Caco-2 (cell line): Measurements from ENCODE around the gene OR12D2. TPM values are rescaled to one million over a fixed set of nuclear protein-coding genes. Genes with fewer than 3 reads are reported as not detected.

Source experiments
- BruUV-seq: library from RNA; stranded (reverse); fragments of 400-500 nt; replicated peaks from 2 replicates; lab custom pipeline; 2021; lab: Mats Ljungman, UMichigan
- CTCF ChIA-PET: fragments of 300-600 bp; sonication (Branson Sonifier 250); formaldehyde crosslinking; loops from one replicate; lab custom pipeline; 2022; ENCODE audit warnings: antibody characterized with exemption; lab: Charles Lee
- POLR2A ChIA-PET: fragments of 300-600 bp; sonication (Branson Sonifier 250); formaldehyde crosslinking; loops from one replicate; lab custom pipeline; 2022; ENCODE audit warnings: antibody characterized with exemption; lab: Charles Lee
- DNase-seq, 2 experiments: peaks; one replicate each; pipeline versions ENCODE4 v3.0.0 to v3.0.0-alpha.2; 2020 to 2022
- H3K27me3 ChIP-seq: replicated peaks from 2 replicates; pipeline ENCODE4 v1.6.0; 2011; ENCODE audit warnings: low read length; ENCODE audit not compliant: control insufficient read depth, insufficient read depth
- H3K36me3 ChIP-seq: 2 replicates; pipeline ENCODE4 v1.5.1; 2011; ENCODE audit warnings: low read length; ENCODE audit not compliant: control insufficient read depth, insufficient read depth
- H3K4me1 ChIP-seq: fragments of 250-450 bp; sonication (Bioruptor Pico); 2 replicates; pipeline ENCODE4 v1.5.1; 2020; ENCODE audit warnings: mild to moderate bottlenecking
- H3K4me3 ChIP-seq: 2 replicates; pipeline ENCODE4 v1.5.1; 2011; ENCODE audit warnings: low read depth, mild to moderate bottlenecking, control low read depth, low read length
- H3K9me3 ChIP-seq: fragments of 250-450 bp; sonication (Bioruptor Pico); 2 replicates; pipeline ENCODE4 v1.5.1; 2020; ENCODE audit warnings: mild to moderate bottlenecking, moderate library complexity
- H3K27ac Mint-ChIP-seq: one replicate; pipeline ENCODE4 v1.8.0; 2022; ENCODE audit warnings: mixed read lengths; ENCODE audit not compliant: unreplicated experiment
- H3K27me3 Mint-ChIP-seq: one replicate; pipeline ENCODE4 v1.8.0; 2022; ENCODE audit warnings: mixed read lengths; ENCODE audit not compliant: insufficient read depth, unreplicated experiment
- H3K36me3 Mint-ChIP-seq: one replicate; pipeline ENCODE4 v1.8.0; 2022; ENCODE audit warnings: mild to moderate bottlenecking, mixed read lengths; ENCODE audit not compliant: insufficient read depth, unreplicated experiment
- H3K4me1 Mint-ChIP-seq: one replicate; pipeline ENCODE4 v1.8.0; 2022; ENCODE audit warnings: low read depth, mixed read lengths; ENCODE audit not compliant: unreplicated experiment
- H3K4me3 Mint-ChIP-seq: one replicate; pipeline ENCODE4 v1.8.0; 2022; ENCODE audit warnings: mild to moderate bottlenecking, moderate library complexity, mixed read lengths; ENCODE audit not compliant: unreplicated experiment
- H3K9me3 Mint-ChIP-seq: one replicate; pipeline ENCODE4 v1.8.0; 2022; ENCODE audit warnings: mixed read lengths; ENCODE audit not compliant: unreplicated experiment
- CTCF ChIP-seq, 2 experiments: fragments of 200-600 bp in 1 of 2; IDR thresholded peaks; 1 replicate in 1 of 2; 2 replicates in 1 of 2; pipeline versions ENCODE4 v1.5.1 to v1.8.0; 2011 to 2022; ENCODE audit warnings: antibody characterized with exemption in 1 of 2, control low read depth in 1 of 2, inconsistent platforms in 1 of 2, low read depth in 1 of 2, low read length in 1 of 2, mild to moderate bottlenecking in 1 of 2, moderate library complexity in 1 of 2; ENCODE audit not compliant: insufficient read depth in 1 of 2, severe bottlenecking in 1 of 2, unreplicated experiment in 1 of 2
- intact Hi-C: fragments of 100-400 bp; cut with micrococcal nuclease; formaldehyde crosslinking; loops from one replicate; pipeline ENCODE4 v1.10.0; 2022; ENCODE audit not compliant: unreplicated experiment
- total RNA-seq: library from RNA; stranded (reverse); gene quantifications from 2 replicates; pipeline ENCODE4 v1.2.3, GENCODE V29; 2022

The OR12D2 gene
- total RNA-seq, 1 experiment from 2014 or later, result not detected

GRCh38 chr6:29424168-29424567 lies 28.7 kb downstream of the OR12D2 start:
- no peaks in the 10 kb centered on the region for H3K36me3 ChIP-seq
- Mint-ChIP-seq H3K4me3 (no peak overlapping the region), H3K9me3 (no peaks in the 10 kb centered on the region), H3K4me1 (no peaks in the 10 kb centered on the region), H3K27me3 (peaks cover 15% of the 10 kb centered on the region), H3K27ac (no peak overlapping the region), H3K36me3 (no peaks in the 10 kb centered on the region)
- no peak for TF ChIP-seq CTCF (IDR thresholded peaks at IDR 0.05; ENCODE audit: insufficient read depth in 1 of 2, low read depth in 1 of 2, low read length in 1 of 2, severe bottlenecking in 1 of 2, unreplicated experiment in 1 of 2)
- H3K9me3 ChIP-seq, result no peaks in the 10 kb centered on the region; the same call in 1 of the 2 replicates
- BruUV-seq, result no TSS peak
- intact Hi-C loops, result no loop called here
- H3K27me3 ChIP-seq, result no peaks in the 10 kb centered on the region
- ChIA-PET POLR2A (no interaction called here), CTCF (no interaction called here)
- DNase-seq, result no peak
- no peak overlapping the region for H3K4me3 ChIP-seq
- no peaks in the 10 kb centered on the region for H3K4me1 ChIP-seq

GRCh38 chr6:29424575-29424974 lies 29.1 kb downstream of the OR12D2 start:
- no peak for TF ChIP-seq CTCF (IDR thresholded peaks at IDR 0.05; ENCODE audit: insufficient read depth in 1 of 2, low read depth in 1 of 2, low read length in 1 of 2, severe bottlenecking in 1 of 2, unreplicated experiment in 1 of 2)
- no peak for DNase-seq
- Mint-ChIP-seq H3K9me3 (no peaks in the 10 kb centered on the region), H3K27ac (no peak overlapping the region), H3K27me3 (peaks cover 18% of the 10 kb centered on the region), H3K36me3 (no peaks in the 10 kb centered on the region), H3K4me3 (no peak overlapping the region), H3K4me1 (no peaks in the 10 kb centered on the region)
- Histone ChIP-seq H3K36me3 (no peaks in the 10 kb centered on the region), H3K4me1 (no peaks in the 10 kb centered on the region), H3K9me3 (no peaks in the 10 kb centered on the region; the same call in 1 of the 2 replicates), H3K4me3 (no peak overlapping the region), H3K27me3 (no peaks in the 10 kb centered on the region)
- ChIA-PET CTCF (no interaction called here), POLR2A (no interaction called here)
- intact Hi-C loops, result no loop called here
- no TSS peak for BruUV-seq

GRCh38 chr6:29425075-29425474 lies 29.6 kb downstream of the OR12D2 start:
- H3K27me3 ChIP-seq, result no peaks in the 10 kb centered on the region
- BruUV-seq, result no TSS peak
- H3K27me3 Mint-ChIP-seq, result peaks cover 18% of the 10 kb centered on the region
- no peaks in the 10 kb centered on the region; the same call in 1 of the 2 replicates for H3K9me3 ChIP-seq
- POLR2A ChIA-PET, result no interaction called here
- no peaks in the 10 kb centered on the region for H3K36me3 Mint-ChIP-seq
- H3K36me3 ChIP-seq, result no peaks in the 10 kb centered on the region
- CTCF ChIA-PET, result no interaction called here
- H3K27ac Mint-ChIP-seq, result no peak overlapping the region
- no peak overlapping the region for H3K4me3 ChIP-seq
- no peak for TF ChIP-seq CTCF (IDR thresholded peaks at IDR 0.05; ENCODE audit: insufficient read depth in 1 of 2, low read depth in 1 of 2, low read length in 1 of 2, severe bottlenecking in 1 of 2, unreplicated experiment in 1 of 2)
- intact Hi-C loops, result no loop called here
- no peaks in the 10 kb centered on the region for H3K4me1 ChIP-seq
- H3K4me1 Mint-ChIP-seq, result no peaks in the 10 kb centered on the region
- DNase-seq, result no peak
- H3K9me3 Mint-ChIP-seq, result no peaks in the 10 kb centered on the region
- H3K4me3 Mint-ChIP-seq, result no peak overlapping the region
